ENCODE measurements around the gene CWC22. TPM values are rescaled to one million over a fixed set of nuclear protein-coding genes. Genes with fewer than 3 reads are reported as not detected.
A peak's percentile ranks its signal among the peaks of the same experiment; 100 is the strongest.

The CWC22 gene
- total RNA-seq, 1 donor: 17.3 TPM

DNA sequence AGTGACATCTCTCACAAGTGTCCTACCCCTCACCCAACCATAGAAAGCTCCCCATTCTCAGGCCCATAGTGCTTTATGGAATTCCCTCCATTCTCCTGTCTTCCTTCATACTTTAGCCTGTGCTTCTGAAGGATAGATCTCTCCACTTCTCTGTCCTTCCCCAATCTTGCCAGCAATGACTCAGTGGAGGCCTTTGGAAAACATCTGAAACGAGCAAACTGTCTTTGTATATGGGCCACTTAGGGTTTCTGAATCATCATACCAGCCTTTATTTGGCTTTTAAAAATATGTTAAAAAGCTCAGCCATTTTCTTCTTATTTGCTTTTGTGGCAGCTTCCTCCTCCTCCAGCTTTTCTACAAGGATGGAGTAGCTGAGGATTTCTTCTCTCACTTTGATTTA, 80.1 kb downstream of the CWC22 start:
- no peak overlapping the region for H3K4me3 ChIP-seq (ENCODE audit: low read depth, low read length)
- TF ChIP-seq, protein P1, sequence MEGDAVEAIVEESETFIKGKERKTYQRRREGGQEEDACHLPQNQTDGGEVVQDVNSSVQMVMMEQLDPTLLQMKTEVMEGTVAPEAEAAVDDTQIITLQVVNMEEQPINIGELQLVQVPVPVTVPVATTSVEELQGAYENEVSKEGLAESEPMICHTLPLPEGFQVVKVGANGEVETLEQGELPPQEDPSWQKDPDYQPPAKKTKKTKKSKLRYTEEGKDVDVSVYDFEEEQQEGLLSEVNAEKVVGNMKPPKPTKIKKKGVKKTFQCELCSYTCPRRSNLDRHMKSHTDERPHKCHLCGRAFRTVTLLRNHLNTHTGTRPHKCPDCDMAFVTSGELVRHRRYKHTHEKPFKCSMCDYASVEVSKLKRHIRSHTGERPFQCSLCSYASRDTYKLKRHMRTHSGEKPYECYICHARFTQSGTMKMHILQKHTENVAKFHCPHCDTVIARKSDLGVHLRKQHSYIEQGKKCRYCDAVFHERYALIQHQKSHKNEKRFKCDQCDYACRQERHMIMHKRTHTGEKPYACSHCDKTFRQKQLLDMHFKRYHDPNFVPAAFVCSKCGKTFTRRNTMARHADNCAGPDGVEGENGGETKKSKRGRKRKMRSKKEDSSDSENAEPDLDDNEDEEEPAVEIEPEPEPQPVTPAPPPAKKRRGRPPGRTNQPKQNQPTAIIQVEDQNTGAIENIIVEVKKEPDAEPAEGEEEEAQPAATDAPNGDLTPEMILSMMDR (IDR thresholded peaks at IDR 0.05; ENCODE audit: insufficient read depth, low read depth, low read length): no peak
- DNase-seq (ENCODE audit: low read depth): no peak

DNA sequence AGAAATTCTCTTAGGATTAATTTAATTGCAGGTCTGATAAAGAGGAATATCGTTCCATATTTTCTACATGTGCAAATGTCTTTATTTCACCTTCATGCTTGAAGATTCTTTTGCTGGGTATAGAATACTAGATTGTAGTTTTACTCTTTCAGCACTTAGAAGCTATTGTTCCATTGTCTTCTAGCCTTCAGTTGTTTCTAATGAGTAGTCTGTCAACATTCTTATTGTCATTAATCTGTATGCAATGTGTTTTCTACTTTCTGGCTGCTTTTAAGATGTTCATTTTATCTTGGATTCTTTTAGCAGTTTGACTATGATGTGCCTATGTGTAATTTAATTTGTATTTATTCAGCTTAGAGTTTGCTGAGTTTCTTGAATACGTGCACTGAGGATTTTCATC, 81.4 kb downstream of the CWC22 start:
- DNase-seq (ENCODE audit: low read depth): no peak
- TF ChIP-seq, protein P1 (IDR thresholded peaks at IDR 0.05; ENCODE audit: insufficient read depth, low read depth, low read length): no peak

DNA sequence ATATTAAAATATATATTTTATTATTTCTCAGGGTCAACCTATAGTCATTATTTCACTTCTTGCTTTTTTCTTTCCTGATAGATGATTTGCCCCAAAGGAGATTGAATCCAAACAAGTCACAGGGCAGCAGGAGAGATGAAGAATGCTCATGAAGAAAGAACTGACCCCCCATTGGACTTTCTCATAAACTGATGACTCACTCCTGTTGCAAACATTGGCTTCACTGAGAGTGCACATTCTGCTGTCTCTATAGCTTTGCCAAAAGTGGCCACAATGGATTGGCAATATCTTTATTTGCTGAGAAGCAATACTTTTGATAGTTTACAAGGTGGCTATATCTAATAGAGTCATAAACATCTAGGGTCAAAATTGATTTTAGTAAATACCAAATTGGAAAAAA, 89.8 kb downstream of the CWC22 start:
- TF ChIP-seq, protein P1 (IDR thresholded peaks at IDR 0.05; ENCODE audit: insufficient read depth, low read depth, low read length): no peak
- peak; percentile 44 for DNase-seq (ENCODE audit: low read depth)
- no peak overlapping the region for H3K4me3 ChIP-seq (ENCODE audit: low read depth, low read length)

More for the DNA sequence above, 81.4 kb downstream of the CWC22 start:
- no peak overlapping the region for H3K4me3 ChIP-seq (ENCODE audit: low read depth, low read length)

DNA sequence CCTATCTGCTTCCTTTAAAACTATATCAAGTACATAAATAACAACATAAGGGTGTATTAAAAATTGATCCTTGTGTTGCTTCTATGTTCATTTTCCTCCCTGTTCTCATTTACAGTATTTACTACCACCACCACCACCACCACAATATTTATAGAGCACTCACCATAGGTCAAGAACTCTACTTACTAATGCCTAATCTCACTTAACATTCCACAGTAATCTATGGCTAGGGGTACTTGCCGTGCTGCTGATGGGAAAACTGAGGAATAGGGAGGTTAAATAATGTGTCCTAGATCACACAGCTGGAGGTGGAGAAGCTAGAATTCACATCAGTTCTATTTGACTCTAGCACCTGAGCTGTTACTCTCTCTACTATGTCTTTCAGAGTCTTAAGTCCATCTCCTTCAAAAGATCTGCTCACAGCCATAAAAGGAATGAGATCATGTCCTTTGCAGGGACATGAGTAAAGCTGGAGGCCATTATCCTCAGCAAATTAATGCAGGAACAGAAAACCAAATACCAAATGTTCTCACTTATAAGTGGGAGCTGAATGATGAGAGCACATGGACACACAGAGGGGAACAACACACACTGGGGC, 91.6 kb downstream of the CWC22 start:
- H3K4me3 ChIP-seq (ENCODE audit: low read depth, low read length): no peak overlapping the region
- DNase-seq (ENCODE audit: low read depth): no peak
- TF ChIP-seq, protein P1 (IDR thresholded peaks at IDR 0.05; ENCODE audit: insufficient read depth, low read depth, low read length): no peak

DNA sequence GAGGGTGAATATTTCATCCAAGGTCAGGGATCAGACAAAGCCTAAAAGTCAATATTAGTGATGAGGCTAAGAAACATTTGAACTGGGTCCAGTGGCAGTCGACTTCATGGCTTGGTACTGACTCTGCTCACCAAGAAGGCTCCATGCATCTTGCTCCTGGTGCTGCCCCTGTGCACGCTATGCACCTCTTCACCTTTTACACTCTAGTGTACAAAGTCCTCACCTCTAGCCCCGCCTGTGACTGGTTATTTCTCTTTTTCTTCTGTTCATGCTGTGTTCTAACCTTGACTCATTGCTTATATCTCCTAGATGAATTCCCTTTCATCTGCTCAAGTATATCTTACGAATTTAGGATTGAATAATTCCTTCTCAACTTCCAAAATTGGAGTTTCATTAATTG, 93.3 kb downstream of the CWC22 start:
- TF ChIP-seq, protein P1 (IDR thresholded peaks at IDR 0.05; ENCODE audit: insufficient read depth, low read depth, low read length): no peak
- DNase-seq (ENCODE audit: low read depth): no peak
- H3K4me3 ChIP-seq (ENCODE audit: low read depth, low read length): no peak overlapping the region

DNA sequence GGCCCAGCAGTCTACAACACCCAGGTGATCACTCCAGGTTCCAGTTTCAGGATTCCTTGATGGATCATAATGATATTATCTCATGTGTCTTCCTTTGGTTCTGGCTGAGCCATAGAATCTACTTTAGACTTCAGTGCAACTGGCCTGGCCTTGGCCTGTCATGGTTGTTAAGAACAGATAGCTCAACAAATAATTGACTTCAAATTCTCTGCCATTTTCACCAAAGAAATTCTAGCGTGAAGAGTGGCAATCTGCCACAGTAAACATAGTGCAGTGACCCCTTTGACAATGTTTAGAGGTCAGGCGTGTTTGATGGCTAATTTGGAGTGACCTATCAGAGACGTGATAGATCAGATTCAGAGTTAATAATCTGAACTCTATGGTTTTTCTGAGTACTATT, 95.5 kb downstream of the CWC22 start:
- TF ChIP-seq, protein P1 (IDR thresholded peaks at IDR 0.05; ENCODE audit: insufficient read depth, low read depth, low read length): no peak
- H3K4me3 ChIP-seq (ENCODE audit: low read depth, low read length): no peak overlapping the region
- DNase-seq (ENCODE audit: low read depth): no peak

DNA sequence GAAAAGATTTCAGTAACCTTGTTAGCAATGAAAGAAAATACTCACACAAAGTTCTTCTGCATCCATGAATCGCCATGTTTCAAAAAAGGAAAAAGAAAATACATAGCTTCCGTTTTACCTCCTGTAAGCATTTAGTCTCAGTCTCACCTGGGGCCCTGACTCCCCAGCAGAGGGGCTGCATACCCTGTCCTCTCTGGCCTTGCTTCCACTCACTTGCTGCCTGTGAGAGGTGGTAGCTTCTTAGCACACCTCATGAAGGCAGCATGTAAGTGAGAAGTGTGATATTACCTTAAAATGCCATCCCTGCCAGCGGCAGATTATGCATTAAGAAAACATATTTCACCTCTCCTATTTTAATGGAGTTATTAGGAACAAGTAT, 96.4 kb downstream of the CWC22 start:
- TF ChIP-seq, protein P1 (IDR thresholded peaks at IDR 0.05; ENCODE audit: insufficient read depth, low read depth, low read length): no peak
- no peak for DNase-seq (ENCODE audit: low read depth)
- no peak overlapping the region for H3K4me3 ChIP-seq (ENCODE audit: low read depth, low read length)

Data from fibroblast of villous mesenchyme (primary cell).